HG03354 (cell line): ENCODE data around the gene SSTR3.
"Not testable (repeated sequence)": the region's sequence is repeated elsewhere in the genome, so short reads cannot be mapped to it uniquely, and the experiment has no call there.

Source experiments
- ATAC-seq: cut with Tn5 transposase; IDR thresholded peaks from one replicate; pipeline ENCODE4 v1.9.1; 2021; ENCODE audit warnings: mild to moderate bottlenecking; ENCODE audit not compliant: unreplicated experiment, poor library complexity, severe bottlenecking

Gene SSTR3

GRCh38 chr22:37243402-37244113 is 31.3 kb upstream of the SSTR3 start:
- ATAC-seq: peak; percentile 8

- peak; percentile 55 for ATAC-seq
Observed at GRCh38 chr22:37242395-37242918, 30.2 kb upstream of the SSTR3 start.

DNA sequence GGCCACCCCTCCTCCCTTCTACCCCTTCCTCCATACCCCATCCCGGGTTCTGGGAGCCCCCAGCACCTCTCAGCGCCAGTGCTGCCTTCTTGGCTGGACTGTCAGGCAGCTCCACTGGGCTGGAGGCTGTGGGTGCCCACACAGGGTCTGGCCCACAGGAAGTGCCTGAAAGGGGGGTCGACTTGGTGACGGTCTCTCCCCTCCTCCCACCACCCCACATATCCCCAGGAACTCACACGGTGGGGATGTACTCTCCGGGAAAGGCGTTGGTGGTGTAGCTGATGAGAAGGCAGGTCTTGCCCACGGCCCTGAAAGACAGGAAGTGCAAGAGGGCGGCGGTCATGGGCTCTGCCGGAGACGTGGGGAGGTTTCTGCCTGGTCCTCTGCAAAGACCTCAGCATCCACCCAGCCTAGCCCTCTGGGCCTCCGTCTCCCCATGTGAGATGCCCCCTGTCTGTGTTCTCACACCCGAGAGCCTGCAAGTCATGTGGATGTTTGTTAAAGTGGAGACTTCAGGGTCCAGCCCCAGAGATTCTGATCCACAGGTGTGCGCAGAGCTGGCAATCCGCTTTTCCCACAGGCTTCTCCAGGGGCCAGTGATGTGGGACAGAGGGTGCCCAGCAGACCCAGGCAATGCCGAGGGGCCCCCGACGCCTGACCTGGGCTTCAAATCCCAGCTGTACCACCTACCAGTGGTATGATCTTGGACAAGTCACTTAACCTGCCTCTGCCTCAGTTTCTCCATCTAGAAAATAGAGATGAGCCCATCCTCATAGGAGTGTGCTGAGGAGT is 29.3 kb upstream of the SSTR3 start:
- no peak for ATAC-seq

DNA sequence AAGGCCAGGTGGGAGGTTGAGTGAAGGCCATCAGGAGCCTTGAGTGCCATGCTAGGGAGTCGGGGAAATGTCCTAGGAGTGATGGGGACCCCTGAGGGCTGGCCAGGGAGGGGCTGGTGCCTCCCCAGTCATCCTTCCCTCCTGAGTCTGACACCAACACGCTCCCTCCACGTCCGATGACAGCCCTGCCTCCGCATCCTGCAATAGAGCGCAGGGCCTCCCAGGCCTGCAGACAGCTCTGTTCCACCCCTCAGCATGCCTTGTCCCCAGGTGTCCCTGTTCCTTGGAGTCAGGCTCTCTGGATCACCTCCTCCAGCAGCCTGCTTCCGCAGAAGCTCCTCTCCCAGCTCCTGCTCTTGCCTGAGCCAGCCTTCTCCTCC is 28.7 kb upstream of the SSTR3 start:
- ATAC-seq: no peak

GRCh38 chr22:37240240-37240940 is 28.1 kb upstream of the SSTR3 start:
- ATAC-seq: no peak

DNA sequence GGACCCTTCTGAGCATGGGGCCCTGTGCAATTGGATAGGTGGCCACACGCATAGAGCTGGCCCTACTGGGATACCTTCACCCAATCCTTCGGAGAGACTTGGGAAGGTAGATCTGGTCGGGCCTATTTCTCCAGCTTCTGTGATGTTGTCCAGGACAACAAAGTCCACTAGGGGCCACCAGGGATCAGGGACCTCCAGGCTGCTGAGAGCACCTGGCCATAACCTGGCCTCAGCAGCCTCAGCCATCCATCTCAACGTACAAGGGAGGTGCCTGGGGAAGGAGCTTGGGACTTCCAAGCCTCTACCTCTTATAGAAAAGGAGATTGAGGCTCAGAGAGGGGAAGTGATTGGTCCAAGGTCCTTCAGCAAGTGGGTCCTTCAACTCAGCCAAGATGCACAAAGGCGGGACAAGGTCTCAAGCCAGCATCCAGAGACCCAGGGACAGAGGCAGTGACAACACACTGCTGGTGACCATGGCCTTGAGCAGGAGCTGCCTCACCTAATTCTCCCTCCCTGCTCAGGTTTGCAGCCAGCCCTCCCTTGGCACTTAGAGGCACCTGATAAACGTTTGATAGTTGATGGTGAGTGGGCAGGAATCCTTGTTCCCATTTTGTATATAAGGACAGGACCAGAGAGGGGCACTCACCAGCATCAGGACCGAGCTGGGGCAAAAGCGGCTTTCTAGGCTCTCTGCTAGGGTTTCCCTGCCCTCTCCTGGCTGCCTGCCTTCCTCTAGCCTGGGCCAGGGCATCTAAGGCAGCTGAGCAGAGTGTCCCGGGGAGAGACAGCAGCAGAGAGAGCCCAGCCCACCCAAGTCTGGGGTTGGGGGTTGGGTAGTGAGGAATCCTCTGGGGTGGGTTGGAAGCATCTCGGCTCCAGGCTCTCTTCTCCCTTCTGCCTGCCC is 27.3 kb upstream of the SSTR3 start:
- ATAC-seq: no peak

- ATAC-seq: no peak
Observed at GRCh38 chr22:37237371-37238268, 25.3 kb upstream of the SSTR3 start.

DNA sequence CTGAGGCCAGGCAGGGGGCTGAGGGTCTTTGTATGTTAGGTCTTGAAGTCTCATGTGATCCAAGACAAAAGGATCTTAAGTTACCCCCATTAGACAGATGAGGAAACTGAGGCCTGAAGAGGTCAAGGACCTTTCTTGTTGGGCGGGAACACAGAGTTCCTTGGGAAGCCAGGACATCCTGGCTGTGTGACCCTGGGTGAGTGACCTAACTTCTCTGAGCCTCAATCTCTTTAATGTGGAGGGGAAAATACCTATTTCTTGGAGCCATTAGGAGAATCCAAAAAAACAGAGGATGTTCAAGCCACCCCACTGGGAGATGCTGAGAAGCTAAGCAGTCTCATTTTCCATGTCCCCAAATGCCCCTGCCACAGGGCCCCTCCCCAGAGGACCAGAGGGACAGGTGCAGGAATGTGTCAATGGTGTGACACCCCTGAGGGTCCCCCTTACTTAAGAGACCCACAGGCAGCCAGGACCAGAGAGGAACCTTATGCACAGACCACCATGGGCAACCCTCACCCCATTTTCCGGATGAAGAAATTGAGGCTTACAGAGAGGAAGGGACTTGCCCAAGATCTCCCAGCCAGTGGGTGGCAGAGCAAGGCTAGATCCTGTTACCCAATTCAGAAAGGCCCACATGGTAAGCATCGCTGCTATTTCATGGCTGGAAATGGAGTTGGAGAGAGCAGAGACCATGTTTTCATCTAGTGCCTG is 23.8 kb upstream of the SSTR3 start:
- ATAC-seq: no peak

- ATAC-seq: no peak
Observed at GRCh38 chr22:37234736-37235711, 22.7 kb upstream of the SSTR3 start.

DNA sequence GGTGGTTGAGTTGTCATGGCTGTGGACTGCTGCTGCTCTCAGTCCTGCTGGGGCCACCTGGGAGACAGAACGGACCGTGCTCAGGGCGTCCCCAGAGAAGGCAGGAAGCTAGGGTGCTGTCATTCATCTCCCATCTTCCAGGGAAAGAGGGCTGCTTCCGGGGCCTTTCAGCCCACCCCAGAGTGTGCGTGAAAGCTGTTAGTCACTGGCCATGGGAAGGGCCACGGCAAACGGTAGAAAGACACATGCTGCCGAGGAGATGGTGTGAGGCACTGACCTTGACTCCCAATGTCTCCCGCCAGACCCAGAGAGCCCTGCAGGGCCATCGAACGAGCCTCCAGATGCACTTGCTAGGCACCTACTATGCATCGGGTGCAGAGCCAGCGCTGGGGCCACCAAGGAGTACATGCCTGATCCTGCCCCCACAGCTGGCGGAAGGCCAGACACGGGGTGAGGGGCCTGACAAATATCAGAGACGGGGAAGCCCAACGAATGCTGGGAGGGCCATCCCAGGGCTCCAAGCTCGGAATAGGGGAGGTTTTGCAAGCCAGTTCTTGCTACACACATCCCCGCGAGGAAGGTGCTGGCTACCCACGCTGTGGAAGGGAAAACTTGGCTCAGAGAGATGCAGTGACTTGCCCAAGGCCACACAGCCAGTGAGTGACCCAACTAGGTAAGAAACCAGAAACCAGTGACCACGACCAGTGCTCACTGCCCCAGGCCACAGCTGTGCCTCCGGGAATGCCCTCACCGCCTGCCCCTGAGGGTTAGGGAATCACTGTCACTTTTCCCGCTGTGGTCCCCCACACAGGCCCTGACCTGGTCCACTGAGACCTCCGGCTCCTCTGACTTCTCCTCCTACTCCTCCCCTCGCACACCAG is 21.7 kb upstream of the SSTR3 start:
- no peak for ATAC-seq

DNA sequence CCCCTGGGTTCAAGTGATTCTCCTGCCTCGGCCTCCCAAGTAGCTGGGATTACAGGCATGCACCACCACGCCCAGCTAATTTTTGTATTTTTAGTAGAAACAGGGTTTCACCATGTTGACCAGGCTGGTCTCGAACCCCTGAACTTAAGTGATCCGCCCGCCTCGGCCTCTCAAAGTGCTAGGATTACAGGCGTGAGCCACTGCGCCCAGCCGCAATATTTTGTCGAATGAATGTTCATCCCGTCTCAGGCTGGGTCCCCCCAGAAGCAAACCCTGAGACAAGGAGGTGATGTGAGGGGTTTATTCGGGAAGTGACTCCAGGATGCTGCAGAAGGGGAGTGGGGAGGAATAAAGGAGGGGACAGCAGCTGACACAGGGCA is 21.1 kb upstream of the SSTR3 start:
- not testable (repeated sequence) for ATAC-seq

DNA sequence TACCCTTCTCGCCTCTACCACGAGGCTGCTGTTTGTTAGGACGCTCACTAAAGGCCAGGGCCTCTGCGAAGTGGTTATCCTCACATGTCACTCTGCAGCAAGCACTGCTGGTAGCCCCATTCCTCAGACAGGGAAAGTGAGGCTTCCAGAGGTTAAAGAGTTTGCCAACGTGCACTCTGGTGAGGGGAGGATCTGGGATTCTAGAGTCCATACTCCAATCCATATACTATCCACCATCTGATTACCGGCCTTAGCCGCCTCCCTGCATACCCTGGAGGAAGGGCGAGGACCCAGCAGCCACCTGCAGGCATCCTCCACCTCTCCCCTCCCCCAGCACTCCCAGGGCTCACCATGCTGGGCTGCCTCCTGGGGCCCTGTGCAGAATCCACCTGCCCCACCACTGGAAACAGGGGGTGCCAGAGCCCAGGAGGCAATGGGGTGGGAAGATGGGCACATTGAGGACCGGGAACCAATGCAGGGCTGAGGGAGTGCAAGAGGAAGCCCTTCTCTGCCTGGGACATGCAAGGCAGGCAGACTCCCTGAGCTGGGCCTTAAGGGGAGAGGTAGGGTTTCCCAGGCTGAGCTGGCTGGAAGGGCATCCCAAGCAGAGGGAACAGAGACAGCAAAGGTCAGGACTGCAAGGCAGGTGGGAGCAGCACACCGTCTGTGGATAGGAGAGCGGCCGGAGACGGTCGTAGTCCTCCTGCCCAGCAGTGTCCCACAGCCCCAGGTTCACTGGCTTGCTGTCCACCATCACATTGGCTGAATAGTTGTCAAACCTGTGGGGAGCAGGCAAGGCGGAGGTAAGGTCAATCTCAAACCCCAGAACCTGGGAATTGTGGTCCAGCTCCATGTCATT is 20.1 kb upstream of the SSTR3 start:
- ATAC-seq: no peak

DNA sequence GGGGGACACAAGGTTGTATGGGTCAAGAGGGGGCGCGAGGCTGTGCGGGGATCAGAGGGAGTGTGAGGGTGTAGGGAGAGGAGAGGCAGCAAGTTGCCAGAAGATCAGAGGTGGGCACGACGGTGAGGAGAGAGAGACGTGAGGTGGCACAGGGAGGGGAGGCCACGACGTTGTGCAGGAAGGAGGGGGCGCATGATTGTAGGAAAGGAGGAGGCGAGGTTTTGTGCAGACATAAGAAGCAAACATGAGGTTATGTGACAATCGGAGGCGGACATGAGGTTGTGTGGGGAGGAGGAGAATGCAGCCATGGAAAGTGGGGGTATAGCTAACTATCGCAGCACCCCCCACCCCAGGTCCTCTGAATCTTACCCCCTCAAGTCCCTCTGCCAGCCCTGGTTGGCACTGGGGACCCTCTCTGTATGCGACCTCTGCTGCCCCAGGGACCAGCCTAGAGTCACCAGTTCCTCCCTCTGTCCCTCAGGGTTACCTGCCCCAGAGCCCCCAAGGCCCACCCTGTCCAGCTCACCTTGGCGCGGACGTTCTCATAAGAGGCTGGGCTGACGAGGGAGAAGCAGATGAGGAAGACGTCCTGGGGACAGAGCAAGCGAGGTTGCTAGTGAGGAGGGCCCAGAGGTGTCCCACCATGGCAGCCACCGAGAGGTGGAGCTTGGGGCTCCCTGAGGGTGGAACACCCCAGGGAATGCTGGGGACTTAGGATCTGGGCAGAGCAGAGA is 19.3 kb upstream of the SSTR3 start:
- no peak for ATAC-seq

DNA sequence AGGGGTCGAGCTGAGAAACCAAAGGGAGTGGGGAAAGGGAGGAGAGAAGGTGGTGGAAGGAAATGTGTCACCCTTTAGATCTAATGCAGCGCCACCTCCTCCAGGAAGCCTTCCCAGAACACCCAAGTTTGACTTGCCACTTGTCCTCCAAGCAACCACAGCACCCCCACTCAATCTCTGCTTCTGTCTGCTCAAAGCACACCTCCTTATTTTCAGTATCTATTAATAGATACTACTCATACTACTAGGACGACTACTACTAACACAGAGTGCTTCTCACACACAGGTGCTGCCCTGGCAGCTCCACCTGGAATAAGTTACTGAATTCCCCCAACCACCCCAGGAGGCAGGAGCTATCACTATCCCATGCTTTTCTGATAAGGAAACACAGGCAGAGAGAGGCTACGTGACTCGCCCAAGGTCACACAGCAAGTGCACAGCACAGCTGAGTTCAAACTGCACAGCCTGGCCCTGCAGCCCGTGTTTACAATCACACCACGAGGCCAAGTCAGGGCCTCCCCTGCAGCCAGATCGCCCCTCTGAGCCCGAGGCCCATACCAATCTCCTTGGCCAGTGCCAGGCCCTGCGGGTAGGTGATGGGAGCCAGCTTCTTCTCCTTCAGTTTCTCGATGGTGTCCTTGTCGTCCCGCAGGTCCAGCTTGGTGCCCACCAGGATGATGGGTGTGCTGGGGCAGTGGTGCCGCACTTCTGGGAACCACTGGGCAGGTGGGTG is 18.6 kb upstream of the SSTR3 start:
- ATAC-seq: peak; percentile 33
